Measurements from ENCODE around the gene SH3RF3. TPM values are rescaled to one million over a fixed set of nuclear protein-coding genes. Genes with fewer than 3 reads are reported as not detected.
"Not testable (repeated sequence)": the region's sequence is repeated elsewhere in the genome, so short reads cannot be mapped to it uniquely, and the experiment has no call there.

The SH3RF3 gene
- total RNA-seq, 2 donors from 2014 or later = 1.0 to 1.7 TPM

DNA sequence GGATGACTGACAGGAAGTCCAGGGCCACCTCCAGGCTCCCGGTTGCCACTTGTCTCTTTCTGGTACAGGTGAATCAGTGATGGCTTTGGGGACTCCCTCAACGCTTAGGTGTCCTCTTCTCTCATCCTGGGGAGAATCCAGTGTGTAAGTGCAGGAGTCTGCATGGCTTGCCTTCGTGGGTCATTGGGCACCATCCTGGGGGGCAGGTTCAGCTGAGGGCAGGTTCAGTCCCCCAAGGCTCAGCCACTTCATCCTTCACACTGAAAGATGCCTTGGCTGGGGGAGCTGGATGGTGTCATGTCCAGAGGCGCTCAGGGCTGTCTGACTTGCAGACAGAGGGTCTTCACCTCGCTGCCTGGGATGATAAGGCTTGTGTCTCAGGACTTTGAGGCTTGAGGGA, 29.2 kb downstream of the SH3RF3 start:
- H3K36me3 Mint-ChIP-seq = no peaks in the 10 kb centered on the region
- no peaks in the 10 kb centered on the region for H3K9me3 Mint-ChIP-seq
- DNase-seq (ENCODE audit: low spot score in 2 of 2) (no peak), ATAC-seq (no peak)
- peak overlapping the region in 1 of 2 donors; percentile 30 for H3K27ac Mint-ChIP-seq

DNA sequence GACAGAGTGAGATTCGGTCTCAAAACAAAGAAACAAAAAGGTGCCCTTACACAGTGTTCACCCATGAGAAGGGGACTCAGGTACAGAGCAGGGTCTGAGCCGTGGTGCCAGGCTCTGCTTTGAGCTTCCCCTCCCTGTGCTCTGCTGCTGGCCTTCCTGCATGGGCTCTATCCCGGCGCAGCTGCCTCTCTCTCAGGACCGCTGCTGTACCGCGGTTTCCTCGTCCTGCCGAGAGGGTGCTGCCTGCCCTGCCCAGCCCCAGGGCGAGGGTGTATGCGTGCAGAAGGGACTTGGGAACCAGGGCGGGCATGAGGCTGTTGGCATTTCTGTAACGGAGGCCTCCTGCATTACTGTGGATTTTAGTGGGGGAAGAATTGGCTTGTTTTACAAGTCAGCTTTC, 30.1 kb downstream of the SH3RF3 start:
- H3K27ac Mint-ChIP-seq = peak overlapping the region in 1 of 2 donors; percentile 30
- no peaks in the 10 kb centered on the region for H3K9me3 Mint-ChIP-seq
- DNase-seq (ENCODE audit: low spot score in 2 of 2) (no peak), ATAC-seq (no peak)
- no peaks in the 10 kb centered on the region for H3K36me3 Mint-ChIP-seq

DNA sequence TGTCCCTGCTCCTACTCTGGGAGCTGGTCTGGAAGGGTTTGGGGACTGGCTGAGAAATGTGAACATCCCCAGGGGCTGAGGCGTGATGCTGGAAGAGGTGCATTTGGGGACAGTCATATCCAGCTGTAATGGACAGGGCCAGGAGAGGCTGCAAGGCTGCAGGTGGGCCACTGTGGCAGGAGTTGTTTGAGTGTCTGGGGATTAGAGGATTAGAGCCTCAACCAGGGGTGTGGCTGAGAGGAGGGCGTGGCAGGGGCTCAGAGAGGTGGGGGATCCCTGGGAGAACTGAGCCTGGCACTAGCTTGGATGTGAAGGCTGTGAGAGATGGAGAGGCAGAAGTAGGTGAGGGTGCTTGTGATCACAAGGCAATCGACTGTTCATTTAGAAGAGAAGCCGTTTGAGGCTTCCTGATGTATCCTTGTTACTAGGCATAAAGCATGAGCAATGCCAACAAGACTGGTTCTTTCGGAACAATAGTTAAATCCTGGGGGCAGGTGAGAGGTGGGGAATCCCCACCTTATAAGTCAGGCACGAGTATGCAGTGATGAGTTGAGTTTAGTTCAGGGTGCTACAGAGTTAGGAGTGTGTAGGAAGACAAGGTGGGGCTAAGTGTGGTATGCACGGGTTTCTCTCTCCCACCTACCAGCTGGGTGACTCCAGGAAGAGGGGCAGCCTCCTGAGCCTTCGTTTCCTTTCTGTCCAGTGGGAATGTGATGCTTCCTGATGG, 31.9 kb downstream of the SH3RF3 start:
- H3K27ac Mint-ChIP-seq = no peak overlapping the region
- ATAC-seq = peak in 1 of 2 donors; percentile 40
- no peak for DNase-seq (ENCODE audit: low spot score in 2 of 2)
- H3K9me3 Mint-ChIP-seq = no peaks in the 10 kb centered on the region
- no peaks in the 10 kb centered on the region for H3K36me3 Mint-ChIP-seq

DNA sequence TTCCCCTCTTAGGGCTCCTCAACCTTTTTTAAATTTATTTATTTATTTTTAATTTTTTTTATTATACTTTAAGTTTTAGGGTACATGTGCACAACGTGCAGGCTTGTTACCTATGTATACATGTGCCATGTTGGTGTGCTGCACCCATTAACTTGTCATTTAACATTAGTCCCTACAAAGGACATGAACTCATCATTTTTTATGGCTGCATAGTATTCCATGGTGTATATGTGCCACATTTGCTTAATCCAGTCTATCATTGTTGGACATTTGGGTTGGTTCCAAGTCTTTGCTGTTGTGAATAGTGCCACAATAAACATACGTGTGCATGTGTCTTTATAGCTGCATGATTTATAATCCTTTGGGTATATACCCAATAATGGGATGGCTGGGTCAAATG, 33.4 kb downstream of the SH3RF3 start:
- not testable (repeated sequence) for DNase-seq (ENCODE audit: low spot score in 2 of 2); H3K36me3 Mint-ChIP-seq; ATAC-seq; H3K27ac Mint-ChIP-seq; H3K9me3 Mint-ChIP-seq

GRCh38 chr2:109162999-109163398, 34.0 kb downstream of the SH3RF3 start:
- DNase-seq (ENCODE audit: low spot score in 2 of 2) (no peak), ATAC-seq (no peak)
- Mint-ChIP-seq H3K27ac (no peak overlapping the region), H3K36me3 (no peaks in the 10 kb centered on the region), H3K9me3 (no peaks in the 10 kb centered on the region)

DNA sequence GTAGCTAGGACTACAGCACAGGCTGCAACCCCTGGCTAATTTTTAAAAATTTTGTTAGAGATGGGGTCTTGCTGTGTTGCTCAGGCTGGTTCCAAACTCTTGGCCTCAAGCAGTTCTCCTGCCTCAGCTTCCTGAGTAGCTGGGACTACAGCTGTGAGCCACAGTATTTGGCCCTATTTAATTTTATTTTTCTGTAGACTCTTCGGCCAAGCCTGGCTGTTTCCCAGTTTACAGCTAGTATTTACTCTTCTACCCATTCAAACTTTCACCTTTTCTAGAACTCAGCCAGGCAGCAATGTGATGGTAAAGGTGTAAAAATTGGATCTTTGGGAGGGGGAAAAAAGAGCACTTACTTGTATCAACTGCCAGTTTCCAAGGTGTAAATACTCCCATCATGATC, 35.3 kb downstream of the SH3RF3 start:
- Mint-ChIP-seq H3K27ac (no peak overlapping the region), H3K9me3 (peaks cover 0 to 4% of the 10 kb centered on the region in 2 donors), H3K36me3 (peaks cover 0 to 4% of the 10 kb centered on the region in 2 donors)
- DNase-seq (ENCODE audit: low spot score in 2 of 2) (no peak), ATAC-seq (no peak)

GRCh38 chr2:109164739-109165221, 35.8 kb downstream of the SH3RF3 start:
- DNase-seq (ENCODE audit: low spot score in 2 of 2) = no peak

GRCh38 chr2:109166811-109167210, 37.8 kb downstream of the SH3RF3 start:
- ATAC-seq (no peak), DNase-seq (ENCODE audit: low spot score in 2 of 2) (no peak)
- Mint-ChIP-seq H3K27ac (no peak overlapping the region), H3K9me3 (peaks cover 0 to 4% of the 10 kb centered on the region in 2 donors), H3K36me3 (peaks cover 0 to 4% of the 10 kb centered on the region in 2 donors)

More at GRCh38 chr2:109164739-109165221, 35.8 kb downstream of the SH3RF3 start:
- Mint-ChIP-seq H3K36me3 (peaks cover 0 to 4% of the 10 kb centered on the region in 2 donors), H3K9me3 (peaks cover 0 to 4% of the 10 kb centered on the region in 2 donors), H3K27ac (no peak overlapping the region)
- ATAC-seq = no peak

DNA sequence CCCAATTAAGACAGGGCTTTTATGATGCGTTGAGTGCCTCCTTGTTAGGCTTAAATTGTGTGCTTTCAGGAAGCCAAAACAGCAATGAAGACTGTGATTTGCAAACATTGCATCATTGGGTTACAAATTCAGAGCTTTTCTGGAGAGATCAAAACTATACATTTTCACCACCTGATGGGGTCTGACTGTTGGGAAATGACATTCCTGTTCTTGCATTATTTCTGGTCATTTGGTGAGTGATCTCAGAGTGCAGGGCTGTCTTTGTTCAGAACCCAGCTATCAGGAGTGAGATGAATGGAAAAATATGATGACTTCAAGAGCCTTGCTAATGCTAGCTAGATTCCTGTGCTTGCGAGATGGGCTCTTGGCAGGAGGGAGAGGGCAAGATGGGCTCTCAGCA, 39.1 kb downstream of the SH3RF3 start:
- Mint-ChIP-seq H3K9me3 (peaks cover 0 to 4% of the 10 kb centered on the region in 2 donors), H3K27ac (no peak overlapping the region), H3K36me3 (peaks cover 0 to 4% of the 10 kb centered on the region in 2 donors)
- no peak for DNase-seq (ENCODE audit: low spot score in 2 of 2)
- no peak for ATAC-seq

- H3K27ac Mint-ChIP-seq = peak overlapping the region in 1 of 2 donors; percentile 22
Observed at GRCh38 chr2:109168716-109169115, 39.7 kb downstream of the SH3RF3 start.

GRCh38 chr2:109170645-109171044, 41.6 kb downstream of the SH3RF3 start:
- H3K27ac Mint-ChIP-seq = no peak overlapping the region
- ATAC-seq = no peak
- peaks cover 0 to 9% of the 10 kb centered on the region in 2 donors for H3K9me3 Mint-ChIP-seq
- no peak for DNase-seq (ENCODE audit: low spot score in 2 of 2)
- peaks cover 0 to 15% of the 10 kb centered on the region in 2 donors for H3K36me3 Mint-ChIP-seq

More at GRCh38 chr2:109168716-109169115, 39.7 kb downstream of the SH3RF3 start:
- H3K36me3 Mint-ChIP-seq = peaks cover 0 to 4% of the 10 kb centered on the region in 2 donors
- peaks cover 0 to 4% of the 10 kb centered on the region in 2 donors for H3K9me3 Mint-ChIP-seq
- DNase-seq (ENCODE audit: low spot score in 2 of 2) (no peak), ATAC-seq (no peak)

DNA sequence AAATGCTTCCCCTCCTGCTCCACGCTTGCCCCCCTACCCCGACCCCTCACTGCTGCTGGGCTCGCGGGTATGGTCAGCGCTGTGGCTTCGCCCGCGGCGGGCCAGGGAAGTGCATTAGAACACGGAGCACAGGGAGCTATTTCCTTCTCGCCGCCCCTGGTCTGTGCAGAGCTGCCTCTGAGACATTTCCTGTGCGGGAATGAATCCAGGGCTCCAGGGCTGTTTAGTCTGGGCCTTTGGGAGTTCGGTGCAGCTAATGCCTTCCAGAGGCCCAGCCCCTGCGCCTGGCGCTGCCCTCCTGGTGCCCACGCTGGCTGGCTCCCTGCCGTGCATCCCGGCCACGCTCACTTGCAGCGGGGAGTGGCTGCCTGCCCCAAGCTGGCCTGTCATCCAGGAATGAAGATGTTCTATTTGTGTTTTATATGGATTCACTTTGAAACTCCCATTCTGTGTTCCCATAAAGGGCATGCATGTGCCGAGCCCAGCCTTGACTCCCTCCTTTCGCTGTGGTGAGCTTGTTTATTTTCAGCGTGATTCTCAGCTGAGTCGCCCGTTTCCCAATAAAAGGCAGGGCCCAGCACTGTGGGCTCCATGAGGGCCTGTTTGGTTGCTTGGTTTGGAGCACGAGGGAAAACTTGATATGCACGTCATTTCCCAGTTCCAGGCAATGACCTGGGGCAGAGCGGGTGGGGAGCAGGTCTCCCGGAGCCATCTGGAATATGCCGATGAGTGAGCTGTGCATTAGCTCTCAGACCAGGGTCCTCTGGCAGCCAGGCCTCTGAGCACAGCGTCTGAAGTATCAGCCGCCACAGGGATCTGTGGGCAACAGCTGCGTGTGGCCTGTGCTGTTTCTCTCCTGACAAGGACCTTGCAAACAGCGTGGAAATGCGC, 42.7 kb downstream of the SH3RF3 start:
- H3K9me3 Mint-ChIP-seq = peaks cover 0 to 9% of the 10 kb centered on the region in 2 donors
- ATAC-seq (no peak), DNase-seq (ENCODE audit: low spot score in 2 of 2) (no peak)
- peaks cover 0 to 15% of the 10 kb centered on the region in 2 donors for H3K36me3 Mint-ChIP-seq
- no peak overlapping the region for H3K27ac Mint-ChIP-seq

DNA sequence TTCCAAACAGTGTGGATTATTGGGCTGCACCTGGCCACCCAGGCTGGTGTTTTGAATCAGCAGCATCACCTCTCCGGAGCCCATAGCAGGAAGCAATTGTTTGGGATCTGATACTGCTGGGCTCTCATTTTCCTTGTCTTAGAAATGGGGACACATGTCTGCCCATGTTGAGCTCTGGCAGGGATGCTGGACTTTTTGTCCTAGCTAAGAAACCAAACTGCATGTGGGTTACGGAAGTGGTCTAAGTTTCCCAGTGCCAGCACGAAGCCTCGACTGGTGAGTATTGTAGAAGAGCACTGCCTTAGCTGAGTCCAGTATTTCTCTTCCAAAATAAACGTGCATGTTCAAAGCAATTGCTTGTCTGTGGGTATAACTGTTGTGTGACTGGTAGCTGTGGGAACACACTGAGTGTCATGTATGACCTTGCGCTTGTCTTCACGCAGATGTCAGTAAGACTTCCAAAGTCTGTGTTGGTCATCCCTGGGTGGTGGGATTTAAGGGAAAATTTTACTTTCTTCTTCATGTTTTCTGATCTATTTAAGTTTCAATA, 43.6 kb downstream of the SH3RF3 start:
- DNase-seq (ENCODE audit: low spot score in 2 of 2) (no peak), ATAC-seq (no peak)
- peaks cover 0 to 15% of the 10 kb centered on the region in 2 donors for H3K36me3 Mint-ChIP-seq
- H3K27ac Mint-ChIP-seq = peak overlapping the region in 1 of 2 donors; percentile 19
- peaks cover 0 to 9% of the 10 kb centered on the region in 2 donors for H3K9me3 Mint-ChIP-seq

DNA sequence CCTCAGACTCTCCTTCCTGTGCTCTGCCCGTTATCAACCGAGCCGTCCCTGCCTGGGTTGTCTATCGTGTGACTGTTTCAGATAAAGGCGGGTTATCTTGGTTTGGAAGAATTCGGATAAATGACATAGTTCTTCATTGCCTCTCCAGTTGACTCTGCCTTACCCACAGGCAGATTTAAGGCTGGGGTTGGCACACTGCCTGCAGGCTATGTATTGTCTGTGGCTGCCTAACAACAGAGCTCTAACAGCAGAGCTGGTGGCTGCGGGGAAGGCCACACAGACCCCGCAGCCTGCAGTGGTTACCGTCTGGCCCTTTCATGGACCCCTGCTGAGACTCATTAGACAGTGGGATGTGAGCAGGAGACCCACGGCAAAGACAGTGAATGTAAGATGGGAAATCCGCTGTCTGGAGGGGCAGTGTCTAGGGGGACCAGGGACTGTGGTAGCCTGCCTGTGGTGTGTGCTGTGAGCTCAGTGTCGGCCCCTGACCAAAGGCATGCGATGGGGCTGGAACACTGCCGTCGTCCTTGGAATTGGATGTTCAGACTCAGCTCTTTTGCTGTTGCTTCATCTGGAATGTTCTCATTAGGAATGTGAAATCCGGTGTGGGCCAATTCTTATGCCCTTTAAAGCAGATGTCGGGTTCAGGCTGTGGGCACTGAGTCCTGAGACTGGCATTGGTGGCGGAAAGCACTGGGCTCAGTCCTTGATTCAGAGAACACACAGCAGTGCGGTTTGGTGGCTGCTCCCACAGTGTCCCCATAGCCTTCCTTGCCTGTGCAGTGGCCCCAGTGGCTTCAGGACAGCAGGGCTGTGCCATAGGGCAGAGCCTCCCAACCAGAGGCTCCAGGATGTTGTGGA, 44.5 kb downstream of the SH3RF3 start:
- Mint-ChIP-seq H3K9me3 (peaks cover 0 to 8% of the 10 kb centered on the region in 2 donors), H3K27ac (no peak overlapping the region)
- no peak for ATAC-seq

DNA sequence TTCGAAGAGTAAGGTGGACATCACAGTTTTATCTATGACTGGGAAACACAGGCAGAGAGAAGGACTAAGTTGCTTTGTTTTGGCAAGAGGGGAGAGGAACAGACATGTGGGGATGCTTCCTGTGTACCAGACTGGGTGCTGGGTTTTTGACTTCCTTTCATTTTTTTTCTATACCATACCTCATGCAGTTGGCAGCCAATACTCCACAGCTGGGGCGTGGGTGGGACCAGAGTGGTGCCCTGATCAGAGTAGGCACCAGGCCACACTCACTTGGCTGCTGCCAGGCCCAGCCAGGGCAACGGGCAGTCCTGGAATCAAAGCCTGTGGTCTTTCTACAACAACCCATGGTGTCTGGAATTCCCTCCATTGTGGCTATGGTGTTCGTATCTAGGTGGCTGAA, 45.2 kb downstream of the SH3RF3 start:
- DNase-seq (ENCODE audit: low spot score in 2 of 2) = no peak
- peaks cover 0 to 11% of the 10 kb centered on the region in 2 donors for H3K36me3 Mint-ChIP-seq
- no peak for ATAC-seq
- peaks cover 0 to 11% of the 10 kb centered on the region in 2 donors for H3K9me3 Mint-ChIP-seq
- H3K27ac Mint-ChIP-seq = no peak overlapping the region

More for the DNA sequence above, 44.5 kb downstream of the SH3RF3 start:
- H3K36me3 Mint-ChIP-seq = peaks cover 0 to 13% of the 10 kb centered on the region in 2 donors
- DNase-seq (ENCODE audit: low spot score in 2 of 2) = no peak
